ENCODE results near the gene PAM.
"Not testable (repeated sequence)": the region's sequence is repeated elsewhere in the genome, so short reads cannot be mapped to it uniquely, and the experiment has no call there.

Gene PAM

GRCh38 chr5:102903074-102903871 lies 148.2 kb downstream of the PAM start:
- no peak for DNase-seq

- DNase-seq = no peak
These were observed 150.0 kb downstream of the PAM start for GRCh38 chr5:102905056-102905455.

- DNase-seq = not testable (repeated sequence)
These were observed 152.0 kb downstream of the PAM start for GRCh38 chr5:102907099-102907498.

GRCh38 chr5:102910240-102911226 lies 155.4 kb downstream of the PAM start:
- DNase-seq = no peak

GRCh38 chr5:102911973-102912372 lies 156.9 kb downstream of the PAM start:
- DNase-seq = no peak

GRCh38 chr5:102916109-102916508 lies 161.0 kb downstream of the PAM start:
- no peak for DNase-seq

- no peak for DNase-seq
These were observed 164.0 kb downstream of the PAM start for GRCh38 chr5:102918986-102919610.

GRCh38 chr5:102920762-102921161 lies 165.7 kb downstream of the PAM start:
- no peak for DNase-seq

GRCh38 chr5:102921341-102922044 lies 166.4 kb downstream of the PAM start:
- no peak for DNase-seq

GRCh38 chr5:102922111-102922720 lies 167.1 kb downstream of the PAM start:
- DNase-seq = no peak

GRCh38 chr5:102922799-102923477 lies 167.8 kb downstream of the PAM start:
- no peak for DNase-seq

GRCh38 chr5:102924963-102925362 lies 169.9 kb downstream of the PAM start:
- DNase-seq = no peak

GRCh38 chr5:102927007-102927406 lies 171.9 kb downstream of the PAM start:
- no peak for DNase-seq

GRCh38 chr5:102930244-102930643 lies 175.1 kb downstream of the PAM start:
- no peak for DNase-seq

GRCh38 chr5:102931085-102931725 lies 176.1 kb downstream of the PAM start:
- no peak for DNase-seq

GRCh38 chr5:102932781-102933180 lies 177.7 kb downstream of the PAM start:
- DNase-seq = no peak

- DNase-seq = no peak
These were observed 178.2 kb downstream of the PAM start for GRCh38 chr5:102933316-102933715.

- DNase-seq = no peak
These were observed 178.8 kb downstream of the PAM start for GRCh38 chr5:102933721-102934459.

GRCh38 chr5:102937894-102938293 lies 182.8 kb downstream of the PAM start:
- no peak for DNase-seq

- DNase-seq = no peak
These were observed 186.0 kb downstream of the PAM start for GRCh38 chr5:102941111-102941510.

Measured in inflammatory macrophage (primary cell).